Stomach (tissue), 9 donors: ENCODE measurements around the gene TUBAL3. TPM values are rescaled to one million over a fixed set of nuclear protein-coding genes. Genes with fewer than 3 reads are reported as not detected.

Experiments
- DNase-seq, 2 donors: peaks; one replicate each; pipeline versions ENCODE4 v3.0.0 to v3.0.0-alpha.2; 2013 to 2019
- H3K27ac ChIP-seq, 5 donors: fragments of 200-600 bp in 4 of 5; sonication (generic) in 4 of 5; one replicate each; pipeline ENCODE4 v1.5.1; 2013 to 2019; ENCODE audit warnings: mild to moderate bottlenecking in 1 of 5, moderate library complexity in 1 of 5
- H3K27me3 ChIP-seq, 3 donors: fragments of 200-600 bp; sonication (generic); one replicate each; pipeline ENCODE4 v1.5.1; 2017 to 2019; ENCODE audit warnings: mixed run types in 1 of 3
- H3K36me3 ChIP-seq, 4 donors: fragments of 200-600 bp; sonication (generic); 1 replicate in 3 of 4; 2 replicates in 1 of 4; pipeline ENCODE4 v1.5.1; 2016 to 2019
- H3K4me1 ChIP-seq, 4 donors: fragments of 200-600 bp; sonication (generic); one replicate each; pipeline ENCODE4 v1.5.1; 2016 to 2019
- H3K4me3 ChIP-seq, 4 donors: fragments of 200-600 bp; sonication (generic) in 3 of 4; one replicate each; pipeline ENCODE4 v1.5.1; 2016 to 2019; ENCODE audit warnings: mild to moderate bottlenecking in 1 of 4
- H3K9me3 ChIP-seq, 4 donors: fragments of 200-600 bp; sonication (generic); one replicate each; pipeline ENCODE4 v1.5.1; 2016 to 2019
- EP300 ChIP-seq: sonication (generic); formaldehyde crosslinking; IDR thresholded peaks from one replicate; pipeline ENCODE4 v1.6.1; 2017; ENCODE audit warnings: antibody characterized with exemption
- POLR2A ChIP-seq, 4 donors: fragments of 450-650 bp; IDR thresholded peaks; one replicate each; pipeline ENCODE4 v1.6.1; 2016; ENCODE audit warnings: antibody characterized with exemption in 4 of 4, control low read depth in 2 of 4, mild to moderate bottlenecking in 1 of 4, moderate library complexity in 1 of 4
- POLR2AphosphoS5 ChIP-seq, 3 donors: sonication (generic); formaldehyde crosslinking; IDR thresholded peaks; one replicate each; pipeline ENCODE4 v1.6.1; 2016; ENCODE audit warnings: antibody characterized with exemption in 3 of 3
- WGBS, 5 donors: extraction: QIAGEN DNeasy Blood & Tissue Kit in 3 of 5; methylation state at CpG; one replicate each; pipeline versions ENCODE4 v1.1.5 to v1.1.7; 2013 to 2018; 5-methylcytosine and 5-hydroxymethylcytosine counted together
- intact Hi-C: fragments of 100-400 bp; cut with DNase I; formaldehyde crosslinking; loops from one replicate; pipeline ENCODE4 v1.15.1; 2023; ENCODE audit warnings: low total_unique reads
- polyA plus RNA-seq, 3 donors: library from polyadenylated mRNA; stranded (reverse); fragments of 200-250 nt; gene quantifications; one replicate each; pipeline ENCODE4 v1.2.3, GENCODE V29; 2013
- total RNA-seq, 5 donors: library from RNA; depleted of rRNA; stranded (reverse); fragments of >200 nt; gene quantifications; one replicate each; pipeline versions ENCODE4 v1.1.0 to v1.2.3, GENCODE V29; 2014 to 2016
- TF ChIP-seq, protein P1 (sequence below), 7 experiments: fragments of 450-650 bp in 4 of 7; fragments of 200-600 bp in 3 of 7; sonication (generic) in 3 of 7; IDR thresholded peaks; one replicate each; pipeline ENCODE4 v1.5.1; 2016 to 2019; ENCODE audit warnings: antibody characterized with exemption in 7 of 7, control low read depth in 2 of 7, mild to moderate bottlenecking in 1 of 7
- donor health status: healthy with polysubstance abuse.
- donor health status: Bipolar disorder and iron deficiency.
- donor health status: healthy.

The TUBAL3 gene
- total and polyA plus RNA-seq, 8 donors: 0.13 to 11.3 (median 0.92) TPM; not detected in 4

DNA sequence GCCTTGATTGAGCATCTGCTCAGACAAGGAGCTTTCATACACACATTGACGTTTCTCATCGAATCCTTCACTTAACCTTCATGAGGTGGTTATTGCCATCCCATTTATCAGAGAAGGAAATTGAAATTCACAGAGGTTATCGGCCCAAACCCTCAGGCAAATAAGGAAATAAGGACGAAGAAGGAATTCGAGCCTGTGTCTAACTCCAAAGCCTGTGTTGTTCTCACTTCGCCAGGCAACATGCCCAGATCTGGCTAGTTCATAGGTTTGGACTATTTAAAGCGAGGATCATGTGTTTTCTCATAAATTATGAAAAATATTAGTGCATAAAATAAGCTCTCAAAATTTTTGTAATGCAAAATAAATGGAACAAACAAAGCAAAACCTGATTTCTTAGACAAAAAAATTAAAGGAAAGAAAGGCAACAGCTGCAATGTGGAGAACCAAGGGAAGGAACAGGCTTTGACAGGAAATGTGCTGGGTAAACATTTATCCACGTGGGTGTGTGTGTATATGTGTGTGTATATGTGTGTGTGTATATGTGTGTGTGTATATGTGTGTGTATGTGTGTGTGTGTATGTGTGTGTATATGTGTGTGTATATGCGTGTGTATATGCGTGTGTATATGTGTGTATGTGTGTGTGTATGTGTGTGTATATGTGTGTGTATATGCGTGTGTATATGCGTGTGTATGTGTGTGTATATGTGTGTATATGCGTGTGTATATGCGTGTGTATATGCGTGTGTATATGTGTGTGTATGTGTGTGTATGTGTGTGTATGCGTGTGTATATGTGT lies 35.1 kb downstream of the TUBAL3 start:
- peak in 2 of 3 donors; percentile 33 to 46 for TF ChIP-seq POLR2AphosphoS5 (IDR thresholded peaks at IDR 0.05)
- TF ChIP-seq POLR2A (IDR thresholded peaks at IDR 0.05): no peak
- WGBS, 5 donors: 53 to 63% (median 54%) methylated on average over 8 to 16 of the region's 16 CpGs
- Histone ChIP-seq H3K9me3 (no peaks in the 10 kb centered on the region), H3K36me3 (no peaks in the 10 kb centered on the region), H3K27ac (peak overlapping the region in 3 of 5 donors; percentile 2 to 39 (median 10)), H3K4me3 (no peak overlapping the region), H3K27me3 (peaks cover 0 to 10% (median 0%) of the 10 kb centered on the region in 3 donors), H3K4me1 (peaks cover 0 to 18% (median 9%) of the 10 kb centered on the region in 4 donors)
- peak; percentile 25 to 68 for DNase-seq
- intact Hi-C loops: no loop called here

DNA sequence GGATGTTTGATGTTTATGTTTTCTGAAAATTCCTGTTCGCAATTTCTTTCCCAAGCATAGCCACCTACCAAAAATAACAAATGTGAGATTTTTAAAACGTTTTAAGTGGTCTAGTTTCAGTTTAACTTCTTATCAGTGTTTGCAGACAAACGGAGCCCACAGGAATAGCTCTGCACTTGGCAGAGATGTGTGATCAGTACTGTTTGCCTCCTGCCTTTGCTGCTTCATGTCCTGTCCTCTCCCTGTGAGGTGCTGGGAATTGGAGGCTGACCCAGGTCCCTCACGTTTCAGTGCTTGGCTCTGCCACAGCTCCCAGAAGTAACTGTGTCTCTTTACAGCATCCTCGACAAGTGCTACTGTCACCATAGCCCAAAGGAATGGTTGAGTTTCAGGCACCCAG lies 38.7 kb downstream of the TUBAL3 start:
- DNase-seq: no peak
- H3K36me3 ChIP-seq: no peaks in the 10 kb centered on the region
- H3K27ac ChIP-seq: no peak overlapping the region
- H3K27me3 ChIP-seq: peaks cover 0 to 24% (median 0%) of the 10 kb centered on the region in 3 donors
- peaks cover 0 to 18% (median 9%) of the 10 kb centered on the region in 4 donors for H3K4me1 ChIP-seq
- 23 to 28% (median 27%) methylated on average over 5 of the region's 5 CpGs for WGBS, 5 donors
- no peaks in the 10 kb centered on the region for H3K9me3 ChIP-seq
- H3K4me3 ChIP-seq: peak overlapping the region in 1 of 4 donors; percentile 9
- no peak for TF ChIP-seq EP300
- intact Hi-C loops: no loop called here

DNA sequence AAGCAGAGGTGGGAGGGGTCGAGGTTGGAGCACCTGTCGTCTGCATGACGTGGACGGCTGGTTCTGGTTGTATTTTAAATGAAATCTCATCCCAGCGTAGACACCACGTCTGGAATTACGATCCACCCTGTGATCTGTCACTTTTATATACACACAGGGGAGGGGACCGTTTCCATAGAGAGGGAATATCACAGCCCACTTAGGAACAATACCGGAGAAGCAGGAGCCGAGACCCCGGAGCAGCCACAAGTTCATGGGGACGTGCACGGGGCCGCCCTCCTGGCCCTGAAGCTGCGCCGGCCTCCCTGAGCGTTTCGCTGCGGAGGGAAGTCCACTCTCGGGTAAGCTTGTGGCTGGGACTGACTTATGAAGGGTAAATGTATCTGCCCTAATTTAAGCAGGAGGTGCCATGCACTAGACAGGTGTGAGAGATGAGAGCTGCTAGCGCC lies 39.7 kb downstream of the TUBAL3 start, which contains the start of gene UCN3:
UCN3 (plus strand) TSS at position 77 of the 449 bp plus-strand sequence. CDS start 8,755 bp downstream, outside the sequence.
- Histone ChIP-seq H3K9me3 (no peaks in the 10 kb centered on the region), H3K4me1 (peaks cover 0 to 18% (median 9%) of the 10 kb centered on the region in 4 donors), H3K4me3 (peak within 1 kb of the TSS in 1 of 4 donors; percentile 9), H3K36me3 (no peaks in the 10 kb centered on the region), H3K27me3 (peaks cover 0 to 24% (median 0%) of the 10 kb centered on the region in 3 donors), H3K27ac (no peak within 1 kb of the TSS)
- intact Hi-C loops: no loop called here
- peak in 1 of 2 donors; percentile 12 for DNase-seq
- WGBS, 5 donors: 43 to 69% (median 48%) methylated on average over 21 of the region's 21 CpGs
- no peak for TF ChIP-seq EP300
- no peak for TF ChIP-seq POLR2A (IDR thresholded peaks at IDR 0.05)
- TF ChIP-seq POLR2AphosphoS5 (IDR thresholded peaks at IDR 0.05): no peak

DNA sequence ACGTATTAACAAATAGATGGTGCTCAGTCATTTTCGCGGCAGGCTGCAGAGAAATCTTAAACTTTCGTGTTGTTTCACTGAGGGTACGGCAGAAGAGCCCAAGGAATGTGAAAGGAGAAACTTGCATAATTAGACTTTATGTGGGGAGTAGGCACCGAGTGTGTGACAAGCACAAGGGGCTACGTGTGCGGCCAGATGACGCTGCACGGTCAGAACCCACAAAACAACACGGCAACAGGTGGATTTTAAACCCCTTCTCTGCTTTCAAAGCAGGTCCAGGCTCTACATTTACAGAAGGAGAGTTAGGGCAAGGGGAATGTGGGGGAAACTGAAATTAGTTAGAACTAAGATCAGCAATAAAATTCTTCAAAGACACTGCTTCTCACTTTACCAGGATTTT lies 40.3 kb downstream of the TUBAL3 start:
- Histone ChIP-seq H3K4me1 (peaks cover 0 to 15% (median 9%) of the 10 kb centered on the region in 4 donors), H3K9me3 (no peaks in the 10 kb centered on the region), H3K36me3 (no peaks in the 10 kb centered on the region), H3K27ac (no peak overlapping the region), H3K27me3 (peaks cover 0 to 24% (median 0%) of the 10 kb centered on the region in 3 donors), H3K4me3 (no peak overlapping the region)
- no peak for DNase-seq
- intact Hi-C loops: no loop called here
- WGBS, 5 donors: 83 to 89% (median 89%) methylated on average over 11 of the region's 11 CpGs
- TF ChIP-seq EP300: no peak
- TF ChIP-seq, protein P1, sequence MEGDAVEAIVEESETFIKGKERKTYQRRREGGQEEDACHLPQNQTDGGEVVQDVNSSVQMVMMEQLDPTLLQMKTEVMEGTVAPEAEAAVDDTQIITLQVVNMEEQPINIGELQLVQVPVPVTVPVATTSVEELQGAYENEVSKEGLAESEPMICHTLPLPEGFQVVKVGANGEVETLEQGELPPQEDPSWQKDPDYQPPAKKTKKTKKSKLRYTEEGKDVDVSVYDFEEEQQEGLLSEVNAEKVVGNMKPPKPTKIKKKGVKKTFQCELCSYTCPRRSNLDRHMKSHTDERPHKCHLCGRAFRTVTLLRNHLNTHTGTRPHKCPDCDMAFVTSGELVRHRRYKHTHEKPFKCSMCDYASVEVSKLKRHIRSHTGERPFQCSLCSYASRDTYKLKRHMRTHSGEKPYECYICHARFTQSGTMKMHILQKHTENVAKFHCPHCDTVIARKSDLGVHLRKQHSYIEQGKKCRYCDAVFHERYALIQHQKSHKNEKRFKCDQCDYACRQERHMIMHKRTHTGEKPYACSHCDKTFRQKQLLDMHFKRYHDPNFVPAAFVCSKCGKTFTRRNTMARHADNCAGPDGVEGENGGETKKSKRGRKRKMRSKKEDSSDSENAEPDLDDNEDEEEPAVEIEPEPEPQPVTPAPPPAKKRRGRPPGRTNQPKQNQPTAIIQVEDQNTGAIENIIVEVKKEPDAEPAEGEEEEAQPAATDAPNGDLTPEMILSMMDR (IDR thresholded peaks at IDR 0.05): no peak
- no peak for TF ChIP-seq POLR2A (IDR thresholded peaks at IDR 0.05)
- no peak for TF ChIP-seq POLR2AphosphoS5 (IDR thresholded peaks at IDR 0.05)

DNA sequence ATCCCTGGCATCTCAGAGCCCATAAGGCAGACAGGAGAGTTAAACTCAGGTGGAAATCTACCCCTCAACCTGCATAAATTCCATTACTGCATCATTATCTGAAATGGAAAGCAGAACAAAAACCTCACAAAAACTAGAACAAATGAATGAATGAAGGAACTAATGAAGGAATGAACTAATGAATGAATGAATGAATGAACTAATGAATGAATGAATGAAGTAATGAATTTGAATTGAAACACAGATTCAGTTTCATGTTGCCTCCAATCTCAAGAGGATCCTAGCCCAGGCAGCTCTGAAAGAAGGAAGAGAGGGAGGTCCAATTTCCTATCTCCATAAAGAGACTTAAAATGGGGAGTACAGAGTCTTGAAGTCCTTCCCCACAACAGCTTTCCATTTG lies 41.8 kb downstream of the TUBAL3 start:
- peaks cover 0 to 24% (median 0%) of the 10 kb centered on the region in 3 donors for H3K27me3 ChIP-seq
- H3K27ac ChIP-seq: no peak overlapping the region
- no peak overlapping the region for H3K4me3 ChIP-seq
- no peak for DNase-seq
- intact Hi-C loops: no loop called here
- peaks cover 0 to 7% (median 0%) of the 10 kb centered on the region in 4 donors for H3K4me1 ChIP-seq
- H3K36me3 ChIP-seq: no peaks in the 10 kb centered on the region
- TF ChIP-seq EP300: no peak
- TF ChIP-seq POLR2AphosphoS5 (IDR thresholded peaks at IDR 0.05): no peak
- TF ChIP-seq, protein P1 (IDR thresholded peaks at IDR 0.05): no peak
- no peak for TF ChIP-seq POLR2A (IDR thresholded peaks at IDR 0.05)
- H3K9me3 ChIP-seq: no peaks in the 10 kb centered on the region
